K562 (cell line): Measurements from ENCODE around the gene CD160. TPM values are rescaled to one million over a fixed set of nuclear protein-coding genes. Genes with fewer than 3 reads are reported as not detected.

Source experiments
- ATAC-seq: fragments of 200-7000 bp; cut with Tn5 transposase; 3 replicates; pipeline ENCODE4 v1.9.1; 2020; ENCODE audit warnings: moderate library complexity
- BruUV-seq: library from RNA; stranded (reverse); fragments of 400-500 nt; replicated peaks from 2 replicates; lab custom pipeline; 2021; lab: Mats Ljungman, UMichigan
- CTCF ChIA-PET: fragments of 300-600 bp; formaldehyde crosslinking; extraction: SDS; loops from one replicate; lab custom pipeline; 2021; ENCODE audit warnings: low intra/inter-chr PET ratio; lab: Yijun Ruan, JAX
- POLR2A ChIA-PET: fragments of 300-600, 350-650 bp; sonication (Branson Sonifier 250); formaldehyde crosslinking; extraction: SDS; loops from one replicate; lab custom pipeline; 2021; ENCODE audit warnings: antibody characterized with exemption, inconsistent platforms; lab: Yijun Ruan, JAX
- DNase-seq, 4 experiments: peaks; one replicate each; pipeline versions ENCODE4 v3.0.0 to v3.0.0-alpha.2; 2011 to 2018; ENCODE audit warnings: low spot score in 3 of 4, mixed read lengths in 3 of 4; ENCODE audit errors: extremely low read depth in 1 of 4
- FAIRE-seq: peaks from 2 replicates; lab custom pipeline; 2011; peaks lifted over from hg19 to GRCh38; lab: Jason Lieb, UNC
- H2AFZ ChIP-seq: 2 replicates; pipeline ENCODE4 v1.6.0; 2011; ENCODE audit warnings: low read depth, low read length, control low read depth, inconsistent platforms
- H3K27ac ChIP-seq: fragments of 200-600 bp; 3 replicates; pipeline ENCODE4 v1.8.0; 2011; ENCODE audit warnings: low read depth, mild to moderate bottlenecking, control low read depth, inconsistent platforms, low read length, moderate library complexity, mixed read lengths; ENCODE audit errors: extremely low read depth
- H3K27me3 ChIP-seq, 2 experiments: fragments of 300-600 bp in 1 of 2; 2 replicates in 1 of 2; 3 replicates in 1 of 2; pipeline versions ENCODE4 v1.6.0 to v1.8.0; 2011; ENCODE audit warnings: inconsistent platforms in 2 of 2, low read length in 2 of 2, mild to moderate bottlenecking in 1 of 2, mixed read lengths in 1 of 2, moderate library complexity in 1 of 2; ENCODE audit not compliant: control insufficient read depth in 2 of 2, insufficient read depth in 2 of 2
- H3K36me3 ChIP-seq: fragments of 300-600 bp; 3 replicates; pipeline ENCODE4 v1.8.0; 2011; ENCODE audit warnings: mild to moderate bottlenecking, low read length, inconsistent platforms; ENCODE audit not compliant: control insufficient read depth, insufficient read depth
- H3K4me1 ChIP-seq, 2 experiments: fragments of 200-600 bp in 1 of 2; replicated peaks in 1 of 2; 2 replicates in 1 of 2; 3 replicates in 1 of 2; pipeline versions ENCODE4 v1.5.1 to v1.8.0; 2011; ENCODE audit warnings: inconsistent platforms in 2 of 2, low read length in 2 of 2, mild to moderate bottlenecking in 1 of 2, mixed read lengths in 1 of 2, moderate library complexity in 1 of 2; ENCODE audit not compliant: control insufficient read depth in 2 of 2, insufficient read depth in 2 of 2
- H3K4me2 ChIP-seq: 2 replicates; pipeline ENCODE4 v1.6.1; 2011; ENCODE audit warnings: low read length, control low read depth, inconsistent platforms, mixed read lengths; ENCODE audit not compliant: insufficient read depth
- H3K4me3 ChIP-seq: fragments of 200-600 bp; sonication (generic), shearing (Covaris generic); 2 replicates; pipeline ENCODE4 v1.5.1; 2016; ENCODE audit warnings: control low read depth, inconsistent platforms
- H3K79me2 ChIP-seq: fragments of 200-600 bp; 3 replicates; pipeline ENCODE4 v1.8.0; 2011; ENCODE audit warnings: low read length, inconsistent platforms; ENCODE audit not compliant: control insufficient read depth, insufficient read depth
- H3K9ac ChIP-seq, 2 experiments: 2 replicates each; pipeline versions ENCODE4 v1.6.0 to v1.6.1; 2011; ENCODE audit warnings: low read depth in 2 of 2, low read length in 2 of 2, control low read depth in 1 of 2, inconsistent platforms in 1 of 2, mild to moderate bottlenecking in 1 of 2, mixed read lengths in 1 of 2; ENCODE audit not compliant: insufficient read depth in 1 of 2
- H3K9me1 ChIP-seq: one replicate; pipeline ENCODE4 v1.6.0; 2011; ENCODE audit warnings: inconsistent platforms, mild to moderate bottlenecking, low read length, moderate library complexity; ENCODE audit not compliant: control insufficient read depth, insufficient read depth
- H3K9me3 ChIP-seq: replicated peaks from 2 replicates; pipeline ENCODE4 v1.5.1; 2011; ENCODE audit warnings: low read depth, low read length, inconsistent platforms; ENCODE audit not compliant: control insufficient read depth, insufficient read depth
- H4K20me1 ChIP-seq: replicated peaks from 2 replicates; pipeline ENCODE4 v1.6.1; 2011; ENCODE audit warnings: low read length, inconsistent platforms, mixed read lengths; ENCODE audit not compliant: control insufficient read depth, insufficient read depth
- CEBPB ChIP-seq: fragments of 450-650 bp; IDR thresholded peaks from 2 replicates; pipeline ENCODE4 v1.6.1; 2016; ENCODE audit warnings: missing genetic modification characterization, missing compliant biosample characterization
- CHCHD3 ChIP-seq: fragments of 250-450 bp; sonication (Bioruptor Pico); IDR thresholded peaks from 2 replicates; pipeline ENCODE4 v2.1.2; 2022; ENCODE audit warnings: mild to moderate bottlenecking
- JUN ChIP-seq, 2 experiments: sonication (generic) in 1 of 2; formaldehyde crosslinking in 1 of 2; IDR thresholded peaks; 2 replicates each; pipeline versions ENCODE4 v1.6.1 to v1.8.0; 2012 to 2022; ENCODE audit warnings: borderline replicate concordance in 2 of 2, mild to moderate bottlenecking in 2 of 2, improper control_type of control experiment in 1 of 2, low read depth in 1 of 2, low read length in 1 of 2, missing genetic modification reagents in 1 of 2
- MAZ ChIP-seq, 2 experiments: fragments of 450-650 bp in 1 of 2; sonication (generic) in 1 of 2; formaldehyde crosslinking; IDR thresholded peaks in 1 of 2; conservative IDR thresholded peaks in 1 of 2; 2 replicates each; pipeline versions ENCODE4 v1.4.0 to v1.5.0; 2020; ENCODE audit warnings: mild to moderate bottlenecking in 1 of 2, missing genetic modification reagents in 1 of 2
- NUFIP1 ChIP-seq: fragments of 450-650 bp; IDR thresholded peaks from 2 replicates; pipeline ENCODE4 v1.6.1; 2018; ENCODE audit not compliant: partially characterized antibody
- OTX1 ChIP-seq: fragments of 450-650 bp; formaldehyde crosslinking; IDR thresholded peaks from 2 replicates; pipeline ENCODE4 v1.4.0; 2022; ENCODE audit warnings: mild to moderate bottlenecking
- PRPF4 ChIP-seq: fragments of 200-400 bp; formaldehyde crosslinking; IDR thresholded peaks from one replicate; pipeline ENCODE4 v1.6.1; 2017; ENCODE audit warnings: low read length, low read depth, mild to moderate bottlenecking; ENCODE audit not compliant: insufficient read depth, poor library complexity, severe bottlenecking
- SIRT6 ChIP-seq: IDR thresholded peaks from one replicate; pipeline ENCODE4 v1.6.1; 2012; ENCODE audit warnings: low read depth, mild to moderate bottlenecking, control low read depth, inconsistent platforms, low read length, moderate library complexity
- SMC3 ChIP-seq: conservative IDR thresholded peaks from 2 replicates; pipeline ENCODE4 v1.6.1; 2011; ENCODE audit warnings: low read depth, low read length, improper control_type of control experiment; ENCODE audit not compliant: insufficient read depth
- TFAM ChIP-seq: fragments of 250-450 bp; sonication (Bioruptor Pico); conservative IDR thresholded peaks from 2 replicates; pipeline ENCODE4 v1.5.0; 2021; ENCODE audit warnings: mild to moderate bottlenecking, moderate library complexity
- ZBTB1 ChIP-seq: sonication (generic); formaldehyde crosslinking; IDR thresholded peaks from 2 replicates; pipeline ENCODE4 v1.8.1; 2023; ENCODE audit warnings: missing genetic modification reagents, low read depth, mild to moderate bottlenecking, borderline replicate concordance
- ZMIZ1 ChIP-seq, 2 experiments: fragments of 150-350 bp in 1 of 2; IDR thresholded peaks; 2 replicates each; pipeline ENCODE4 v1.6.1; 2012 to 2016; ENCODE audit warnings: low read depth in 2 of 2, low read length in 2 of 2, mild to moderate bottlenecking in 1 of 2, moderate library complexity in 1 of 2
- WGBS: fragments of 100-300 bp; shearing (Covaris generic); methylation state at CpG from one replicate; pipeline ENCODE4 v1.1.6; 2016; ENCODE audit warnings: low coverage, mixed read lengths; ENCODE audit not compliant: insufficient coverage; ENCODE audit errors: missing lambda C conversion rate; 5-methylcytosine and 5-hydroxymethylcytosine counted together
- in situ Hi-C: fragments of 300-500 bp; cut with MboI; formaldehyde crosslinking; loops from 4 replicates; pipeline ENCODE4 v1.15.0; 2018; ENCODE audit warnings: inconsistent platforms, mixed read lengths
- intact Hi-C: fragments of 100-400 bp; cut with micrococcal nuclease; formaldehyde crosslinking; loops from 2 replicates; pipeline ENCODE4 v1.14.2; 2022
- polyA plus RNA-seq, 8 experiments: library from polyadenylated mRNA; depleted of rRNA in 4 of 8; stranded (reverse) in 5 of 8; unstranded in 3 of 8; fragments of >200 nt; fragmentation: Nextera tagmentation in 2 of 8; fragmentation: Illumina TruSeq in 1 of 8; extraction: Ambion mirVana in 2 of 8; extraction: Trizol in 1 of 8; gene quantifications; 2 replicates each; pipeline versions ENCODE4 v1.2.1 to v1.2.3, GENCODE V29; 2011 to 2014; ENCODE audit warnings: inconsistent platforms in 1 of 8, missing spikeins in 1 of 8
- total RNA-seq, 7 experiments: library from RNA; depleted of rRNA in 6 of 7; stranded (reverse); fragments of >200 nt in 6 of 7; fragmentation: Illumina TruSeq in 2 of 7; extraction: Trizol in 2 of 7; gene quantifications; 2 replicates each; pipeline versions ENCODE4 v1.2.1 to v1.2.3, GENCODE V29; 2011 to 2021; ENCODE audit warnings: low replicate concordance in 1 of 7
- TF ChIP-seq, protein P1 (sequence below), 2 experiments: fragments of 250-450 bp in 1 of 2; fragments of 450-650 bp in 1 of 2; sonication (Bioruptor Pico) in 1 of 2; IDR thresholded peaks; 2 replicates each; pipeline versions ENCODE4 v1.6.1 to v1.8.0; 2016 to 2021; ENCODE audit warnings: mild to moderate bottlenecking in 2 of 2, moderate library complexity in 2 of 2, missing compliant biosample characterization in 1 of 2, missing genetic modification characterization in 1 of 2

Gene CD160
- total and polyA plus RNA-seq, 9 of the 15 experiments (the other 6 are each of a cell fraction or from before 2014, with no cell fraction given), result 0.01 TPM; not detected in 8

- no peaks in the 10 kb centered on the region for H3K9me3 ChIP-seq
- no peak overlapping the region for H3K4me3 ChIP-seq
- peaks cover 3 to 12% of the 10 kb centered on the region in 2 experiments; a peak in 3 of 5 replicates for H3K27me3 ChIP-seq
- ChIA-PET CTCF (no interaction called here), POLR2A (interaction anchor here (1.2 kb wide), 1 partner anchor 9 kb away, joined by 3 read pairs; no protein-coding TSS in a partner anchor)
- no peak overlapping the region for H3K9ac ChIP-seq
- BruUV-seq, result no TSS peak
- no peak overlapping the region for H2AFZ ChIP-seq
- TF ChIP-seq JUN (IDR thresholded peaks at IDR 0.05; ENCODE audit: borderline replicate concordance, low read depth, low read length) (no peak), JUN (CRISPR knock-in tag; IDR thresholded peaks at IDR 0.05; ENCODE audit: borderline replicate concordance) (no peak), MAZ (CRISPR knock-in tag; conservative IDR thresholded peaks at IDR 0.05 in 1 of 2, IDR thresholded peaks at IDR 0.05 in 1 of 2) (no peak), SIRT6 (no peak), NUFIP1 (no peak), CHCHD3 (no peak), OTX1 (CRISPR knock-in tag) (no peak), ZMIZ1 (IDR thresholded peaks at IDR 0.05; ENCODE audit: low read depth in 2 of 2, low read length in 2 of 2) (no peak), CEBPB (tag) (no peak), TFAM (no peak), PRPF4 (no peak), ZBTB1 (CRISPR knock-in tag) (no peak), SMC3 (no peak)
- TF ChIP-seq, protein P1, sequence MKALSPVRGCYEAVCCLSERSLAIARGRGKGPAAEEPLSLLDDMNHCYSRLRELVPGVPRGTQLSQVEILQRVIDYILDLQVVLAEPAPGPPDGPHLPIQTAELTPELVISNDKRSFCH (CRISPR knock-in tag; IDR thresholded peaks at IDR 0.05), result no peak
- TF ChIP-seq, protein P1 (tag; IDR thresholded peaks at IDR 0.05), result no peak
- no peak for FAIRE-seq
- no peak for DNase-seq
- no peak overlapping the region for H3K27ac ChIP-seq
- intact Hi-C loops, result no loop called here
- no peaks in the 10 kb centered on the region for H3K9me1 ChIP-seq
- 8% methylated on average over 2 of the region's 2 CpGs for WGBS
- in situ Hi-C loops, result no loop called here
- no peaks in the 10 kb centered on the region for H3K36me3 ChIP-seq
- H3K4me1 ChIP-seq, result peaks cover 0 to 6% of the 10 kb centered on the region in 2 experiments; a peak in 2 of 5 replicates
- H3K79me2 ChIP-seq, result no peaks in the 10 kb centered on the region
- no peak overlapping the region for H3K4me2 ChIP-seq
- H4K20me1 ChIP-seq, result no peaks in the 10 kb centered on the region
- ATAC-seq, result no peak
Observed at GRCh38 chr1:145702052-145702451, 17.2 kb upstream of the CD160 start.
